Thoracic aorta (tissue), 2 donors: ENCODE measurements around the gene DNAH8. TPM values are rescaled to one million over a fixed set of nuclear protein-coding genes. Genes with fewer than 3 reads are reported as not detected.

Experiments
- ATAC-seq: fragments of 150-250 bp; one replicate; pipeline ENCODE4 v1.8.0; 2017; ENCODE audit warnings: low read depth; ENCODE audit not compliant: insufficient number of reproducible peaks, low FRiP score
- DNase-seq: peaks from one replicate; pipeline ENCODE4 v3.0.0-alpha.2; 2020; ENCODE audit warnings: low spot score
- H3K27ac ChIP-seq, 2 donors: fragments of 200-600 bp; sonication (generic); 1 replicate in 1 of 2; 2 replicates in 1 of 2; pipeline ENCODE4 v1.5.1; 2016; ENCODE audit warnings: mild to moderate bottlenecking in 2 of 2, moderate library complexity in 2 of 2
- H3K27me3 ChIP-seq: fragments of 200-600 bp; sonication (generic); replicated peaks from 2 replicates; pipeline ENCODE4 v1.6.0; 2016; ENCODE audit warnings: mild to moderate bottlenecking; ENCODE audit not compliant: insufficient read depth
- H3K36me3 ChIP-seq: fragments of 200-600 bp; sonication (generic); one replicate; pipeline ENCODE4 v1.5.1; 2016
- H3K4me1 ChIP-seq, 2 donors: fragments of 200-600 bp; sonication (generic); 1 replicate in 1 of 2; 2 replicates in 1 of 2; pipeline versions ENCODE4 v1.5.1 to v1.6.0; 2016; ENCODE audit warnings: low read depth in 2 of 2, mild to moderate bottlenecking in 1 of 2; ENCODE audit not compliant: control insufficient read depth in 1 of 2
- H3K4me3 ChIP-seq: fragments of 200-600 bp; sonication (generic); 2 replicates; pipeline ENCODE4 v1.5.1; 2016; ENCODE audit warnings: mild to moderate bottlenecking
- H3K9me3 ChIP-seq: fragments of 200-600 bp; sonication (generic); 2 replicates; pipeline ENCODE4 v1.5.1; 2016
- CTCF ChIP-seq: fragments of 200-600 bp; sonication (generic); IDR thresholded peaks from one replicate; pipeline ENCODE4 v1.5.1; 2019; ENCODE audit warnings: antibody characterized with exemption
- total RNA-seq, 2 donors: library from RNA; depleted of rRNA; stranded (reverse); fragments of >200 nt; gene quantifications; one replicate each; pipeline versions ENCODE4 v1.1.0 to v1.2.3, GENCODE V29; 2016

DNAH8 gene
- total RNA-seq, 2 donors from 2014 or later: 0.14 TPM; not detected in 1

GRCh38 chr6:38935051-38935450 is 219.9 kb downstream of the DNAH8 start:
- Histone ChIP-seq H3K4me3 (no peak overlapping the region), H3K9me3 (no peaks in the 10 kb centered on the region), H3K4me1 (no peaks in the 10 kb centered on the region), H3K27me3 (no peaks in the 10 kb centered on the region), H3K36me3 (no peaks in the 10 kb centered on the region), H3K27ac (no peak overlapping the region)
- DNase-seq (no peak), ATAC-seq (no peak)
- TF ChIP-seq CTCF: no peak

GRCh38 chr6:38937839-38938613 is 222.9 kb downstream of the DNAH8 start:
- no peak overlapping the region for H3K27ac ChIP-seq
- no peaks in the 10 kb centered on the region for H3K4me1 ChIP-seq
- ATAC-seq (no peak), DNase-seq (no peak)
- no peaks in the 10 kb centered on the region for H3K9me3 ChIP-seq
- TF ChIP-seq CTCF: no peak
- H3K27me3 ChIP-seq: no peaks in the 10 kb centered on the region
- no peak overlapping the region for H3K4me3 ChIP-seq
- no peaks in the 10 kb centered on the region for H3K36me3 ChIP-seq

- H3K27ac ChIP-seq: no peak overlapping the region
- H3K4me3 ChIP-seq: no peak overlapping the region
- no peaks in the 10 kb centered on the region for H3K36me3 ChIP-seq
- H3K27me3 ChIP-seq: no peaks in the 10 kb centered on the region
- H3K4me1 ChIP-seq: no peaks in the 10 kb centered on the region
- no peak for TF ChIP-seq CTCF
- ATAC-seq: no peak
- no peaks in the 10 kb centered on the region for H3K9me3 ChIP-seq
- no peak for DNase-seq
These were observed 223.6 kb downstream of the DNAH8 start for GRCh38 chr6:38938741-38939140.

- H3K4me3 ChIP-seq: no peak overlapping the region
- H3K36me3 ChIP-seq: no peaks in the 10 kb centered on the region
- H3K27ac ChIP-seq: no peak overlapping the region
- TF ChIP-seq CTCF: no peak
- H3K27me3 ChIP-seq: no peaks in the 10 kb centered on the region
- ATAC-seq: no peak
- H3K4me1 ChIP-seq: no peaks in the 10 kb centered on the region
- no peaks in the 10 kb centered on the region for H3K9me3 ChIP-seq
- no peak for DNase-seq
These were observed 227.3 kb downstream of the DNAH8 start for GRCh38 chr6:38942442-38942841.

- no peak for TF ChIP-seq CTCF
- DNase-seq (no peak), ATAC-seq (no peak)
- H3K27ac ChIP-seq: no peak overlapping the region
- no peaks in the 10 kb centered on the region for H3K4me1 ChIP-seq
- H3K4me3 ChIP-seq: no peak overlapping the region
- no peaks in the 10 kb centered on the region for H3K36me3 ChIP-seq
- no peaks in the 10 kb centered on the region for H3K9me3 ChIP-seq
- H3K27me3 ChIP-seq: no peaks in the 10 kb centered on the region
These were observed 227.9 kb downstream of the DNAH8 start for GRCh38 chr6:38942965-38943364.
